OCI-LY7 (cell line): Measurements from ENCODE around the gene COA3. TPM values are rescaled to one million over a fixed set of nuclear protein-coding genes. Genes with fewer than 3 reads are reported as not detected.
A peak's percentile ranks its signal among the peaks of the same experiment; 100 is the strongest.

Experiments
- BruUV-seq: library from RNA; stranded (reverse); fragments of 400-500 nt; replicated peaks from 2 replicates; lab custom pipeline; 2021; lab: Mats Ljungman, UMichigan
- CTCF ChIA-PET: fragments of 300-600 bp; sonication (Branson Sonifier 250); formaldehyde crosslinking; loops from one replicate; lab custom pipeline; 2022; ENCODE audit warnings: antibody characterized with exemption; ENCODE audit not compliant: unreplicated experiment; lab: Charles Lee
- POLR2A ChIA-PET: fragments of 300-600 bp; sonication (Branson Sonifier 250); formaldehyde crosslinking; loops from one replicate; lab custom pipeline; 2022; ENCODE audit warnings: antibody characterized with exemption; lab: Charles Lee
- DNase-seq: peaks from one replicate; pipeline ENCODE4 v3.0.0-alpha.2; 2015; ENCODE audit warnings: low spot score
- H2AFZ ChIP-seq: fragments of 200-600 bp; sonication (generic), shearing (Covaris generic); 2 replicates; pipeline ENCODE4 v1.6.1; 2014; ENCODE audit warnings: mild to moderate bottlenecking, antibody characterized with exemption, low read length, moderate library complexity
- H3K27ac ChIP-seq: fragments of 200-600 bp; sonication (generic); 2 replicates; pipeline ENCODE4 v1.5.1; 2014; ENCODE audit warnings: mixed run types, low read depth, mild to moderate bottlenecking, moderate library complexity, low read length, inconsistent platforms; ENCODE audit not compliant: poor library complexity, severe bottlenecking
- H3K36me3 ChIP-seq: fragments of 200-600 bp; sonication (generic); 2 replicates; pipeline ENCODE4 v1.6.1; 2014; ENCODE audit warnings: mild to moderate bottlenecking, antibody characterized with exemption, low read length, moderate library complexity, mixed read lengths; ENCODE audit not compliant: insufficient read depth
- H3K4me1 ChIP-seq: fragments of 200-600 bp; sonication (generic); 2 replicates; pipeline ENCODE4 v1.5.1; 2014; ENCODE audit warnings: mild to moderate bottlenecking, low read length; ENCODE audit not compliant: insufficient read depth, poor library complexity, severe bottlenecking
- H3K4me2 ChIP-seq: fragments of 200-600 bp; sonication (generic); 2 replicates; pipeline ENCODE4 v1.6.1; 2014; ENCODE audit warnings: mild to moderate bottlenecking, low read length
- H3K4me3 ChIP-seq: fragments of 200-600 bp; sonication (generic); 2 replicates; pipeline ENCODE4 v1.5.1; 2014; ENCODE audit warnings: mild to moderate bottlenecking, low read depth, low read length; ENCODE audit not compliant: poor library complexity, severe bottlenecking
- H3K79me2 ChIP-seq: fragments of 200-600 bp; sonication (generic); 2 replicates; pipeline ENCODE4 v1.6.1; 2016; ENCODE audit warnings: low read depth, mild to moderate bottlenecking, low read length, moderate library complexity, mixed read lengths; ENCODE audit not compliant: insufficient read depth
- H3K9me2 ChIP-seq: fragments of 200-600 bp; sonication (generic); 2 replicates; pipeline ENCODE4 v1.6.1; 2016; ENCODE audit warnings: mild to moderate bottlenecking, low read length, mixed read lengths; ENCODE audit not compliant: insufficient read depth
- H3K9me3 ChIP-seq: fragments of 200-600 bp; sonication (generic); 2 replicates; pipeline ENCODE4 v1.6.1; 2014; ENCODE audit warnings: mild to moderate bottlenecking, mixed run types, low read length, mixed read lengths
- H4K20me1 ChIP-seq: fragments of 200-600 bp; sonication (generic); 2 replicates; pipeline ENCODE4 v1.6.1; 2014; ENCODE audit warnings: mild to moderate bottlenecking, antibody characterized with exemption, low read length, moderate library complexity, mixed read lengths; ENCODE audit not compliant: insufficient read depth
- CTCF ChIP-seq: fragments of 200-600 bp; sonication (generic); conservative IDR thresholded peaks from 2 replicates; pipeline ENCODE4 v1.5.1; 2014; ENCODE audit warnings: mild to moderate bottlenecking, antibody characterized with exemption, low read length, moderate library complexity, mixed read lengths
- EZH2phosphoT487 ChIP-seq: fragments of 200-600 bp; sonication (generic); IDR thresholded peaks from 2 replicates; pipeline ENCODE4 v1.6.1; 2018; ENCODE audit warnings: low read depth, borderline replicate concordance, mild to moderate bottlenecking, mixed run types, antibody characterized with exemption, low read length, moderate library complexity, mixed read lengths
- intact Hi-C: fragments of 100-400 bp; cut with micrococcal nuclease; formaldehyde crosslinking; loops from one replicate; pipeline ENCODE4 v1.10.0; 2022; ENCODE audit not compliant: unreplicated experiment
- total RNA-seq, 2 experiments: library from RNA; depleted of rRNA in 1 of 2; stranded (reverse); fragments of >200 nt in 1 of 2; shearing (Covaris generic) in 1 of 2; gene quantifications; 2 replicates each; pipeline ENCODE4 v1.2.3, GENCODE V29; 2014 to 2022

Gene COA3
- total RNA-seq, 2 experiments from 2014 or later, result 34.9 to 38.2 TPM

GRCh38 chr17:42798011-42798382, 507 bp downstream of the COA3 start:
- Histone ChIP-seq H3K4me3 (peak overlapping the region; percentile 76), H3K4me2 (peak overlapping the region; percentile 67), H3K36me3 (no peaks in the 10 kb centered on the region), H3K9me3 (no peaks in the 10 kb centered on the region), H3K79me2 (no peaks in the 10 kb centered on the region), H3K9me2 (no peaks in the 10 kb centered on the region), H3K4me1 (no peaks in the 10 kb centered on the region), H2AFZ (peak overlapping the region; percentile 64; the same call in 1 of the 2 replicates), H4K20me1 (no peaks in the 10 kb centered on the region), H3K27ac (no peak overlapping the region)
- BruUV-seq, result no TSS peak
- intact Hi-C loops, result no loop called here
- CTCF ChIA-PET, result no interaction called here
- DNase-seq, result no peak
- POLR2A ChIA-PET, result interaction anchor here (0.6 to 1.1 kb wide), 2 partner anchors 24 to 325 kb away, joined by 3 read pairs; no protein-coding TSS in a partner anchor
- TF ChIP-seq CTCF, result no peak
- TF ChIP-seq EZH2phosphoT487, result no peak

- Histone ChIP-seq H2AFZ (no peak overlapping the region), H4K20me1 (no peaks in the 10 kb centered on the region), H3K79me2 (no peaks in the 10 kb centered on the region), H3K9me2 (no peaks in the 10 kb centered on the region), H3K36me3 (no peaks in the 10 kb centered on the region), H3K9me3 (no peaks in the 10 kb centered on the region), H3K4me3 (peak overlapping the region; percentile 76), H3K4me1 (no peaks in the 10 kb centered on the region), H3K27ac (no peak overlapping the region), H3K4me2 (peak overlapping the region; percentile 67)
- no TSS peak for BruUV-seq
- intact Hi-C loops, result no loop called here
- no peak for TF ChIP-seq CTCF
- no peak for TF ChIP-seq EZH2phosphoT487
- no peak for DNase-seq
- ChIA-PET CTCF (no interaction called here), POLR2A (interaction anchor here (0.6 kb wide), 1 partner anchor 324 kb away, joined by 3 read pairs; no protein-coding TSS in a partner anchor)
Observed at GRCh38 chr17:42797067-42798007, 1.2 kb downstream of the COA3 start.
